ENCODE measurements around the gene CCDC188. TPM values are rescaled to one million over a fixed set of nuclear protein-coding genes. Genes with fewer than 3 reads are reported as not detected.

CCDC188 gene
- total and polyA plus RNA-seq, 2 of the 8 experiments (the other 6 are each of a cell fraction or from before 2014, with no cell fraction given), result not detected

GRCh38 chr22:20113551-20114310 lies 37.1 kb downstream of the CCDC188 start (continued):
- no peak for TF ChIP-seq CHD7 (IDR thresholded peaks at IDR 0.05; ENCODE audit: insufficient replicate concordance, low read length)
- no peak for TF ChIP-seq CBX5 (IDR thresholded peaks at IDR 0.05; ENCODE audit: low read depth, low read length)
- no peak for TF ChIP-seq SIN3A (conservative IDR thresholded peaks at IDR 0.05 in 1 of 2, IDR thresholded peaks at IDR 0.05 in 1 of 2; ENCODE audit: low read depth in 1 of 2, low read length in 2 of 2)
- peak in 1 of 2 experiments; percentile 35; a peak in 1 of 3 replicates for TF ChIP-seq POLR2A (IDR thresholded peaks at IDR 0.05; ENCODE audit: control extremely low read depth in 1 of 2, low read depth in 2 of 2, low read length in 2 of 2)
- TF ChIP-seq TAF7 (optimal IDR thresholded peaks at IDR 0.05; ENCODE audit: borderline replicate concordance, low read depth, low read length), result no peak
- no peak for TF ChIP-seq CREB1 (IDR thresholded peaks at IDR 0.05)
- TF ChIP-seq POLR2AphosphoS5 (IDR thresholded peaks at IDR 0.05; ENCODE audit: low read depth, low read length), result peak; percentile 69; the same call in 1 of the 2 replicates
- TF ChIP-seq BRCA1 (IDR thresholded peaks at IDR 0.05; ENCODE audit: low read depth, low read length), result no peak
- TF ChIP-seq HDAC2 (IDR thresholded peaks at IDR 0.05; ENCODE audit: borderline replicate concordance in 1 of 2, low read depth in 2 of 2, low read length in 2 of 2), result no peak
- no peak for TF ChIP-seq BCL11A (IDR thresholded peaks at IDR 0.05; ENCODE audit: low read depth in 2 of 2, low read length in 2 of 2)
- TF ChIP-seq TEAD4 (IDR thresholded peaks at IDR 0.05; ENCODE audit: low read depth, low read length), result no peak
